C4-2B (cell line): ENCODE results near the gene SPATA25.

Experiments used
- CTCF ChIP-seq: fragments of 450-650 bp; conservative IDR thresholded peaks from 2 replicates; pipeline ENCODE4 v1.5.1; 2017; ENCODE audit warnings: mild to moderate bottlenecking
- ZFX ChIP-seq: fragments of 450-650 bp; IDR thresholded peaks from 2 replicates; pipeline ENCODE4 v1.6.1; 2017

GRCh38 chr20:45905505-45906079 is 18.2 kb upstream of the SPATA25 start:
- TF ChIP-seq CTCF (no peak), ZFX (no peak)
